Naive B cell (primary cell): ENCODE data around the gene HSF4. TPM values are rescaled to one million over a fixed set of nuclear protein-coding genes. Genes with fewer than 3 reads are reported as not detected.

ENCODE experiments used
- ATAC-seq, 2 donors: fragments of 150-1000 bp; cut with Tn5 transposase; 2 replicates each; pipeline ENCODE4 v1.10.0; 2021; ENCODE audit warnings: low read depth in 2 of 2, mild to moderate bottlenecking in 2 of 2, moderate library complexity in 2 of 2
- DNase-seq: peaks from one replicate; pipeline ENCODE4 v3.0.0; 2022
- H3K27ac Mint-ChIP-seq, 6 donors: one replicate each; pipeline ENCODE4 v1.8.0; 2020 to 2022; ENCODE audit warnings: mild to moderate bottlenecking in 6 of 6, mixed read lengths in 6 of 6, moderate library complexity in 5 of 6, inconsistent platforms in 2 of 6
- H3K27me3 Mint-ChIP-seq, 3 donors: one replicate each; pipeline ENCODE4 v1.8.0; 2021 to 2022; ENCODE audit warnings: mixed read lengths in 3 of 3, mild to moderate bottlenecking in 1 of 3
- H3K36me3 Mint-ChIP-seq, 2 donors: one replicate each; pipeline ENCODE4 v1.8.0; 2020 to 2022; ENCODE audit warnings: mixed read lengths in 2 of 2, inconsistent platforms in 1 of 2, mild to moderate bottlenecking in 1 of 2
- H3K4me1 Mint-ChIP-seq, 3 donors: one replicate each; pipeline ENCODE4 v1.8.0; 2020 to 2022; ENCODE audit warnings: mixed read lengths in 3 of 3, inconsistent platforms in 1 of 3, mild to moderate bottlenecking in 1 of 3, moderate library complexity in 1 of 3
- H3K4me3 Mint-ChIP-seq, 8 donors: one replicate each; pipeline ENCODE4 v1.8.0; 2020 to 2022; ENCODE audit warnings: mild to moderate bottlenecking in 8 of 8, mixed read lengths in 8 of 8, moderate library complexity in 8 of 8, inconsistent platforms in 2 of 8
- H3K9me3 Mint-ChIP-seq, 7 donors: one replicate each; pipeline ENCODE4 v1.8.0; 2020 to 2022; ENCODE audit warnings: mixed read lengths in 7 of 7, mild to moderate bottlenecking in 5 of 7, inconsistent platforms in 2 of 7, moderate library complexity in 1 of 7
- polyA plus RNA-seq, 6 donors: library from polyadenylated mRNA; unstranded; fragments of 300-500 nt; fragmentation: Illumina TruSeq; gene quantifications; one replicate each; pipeline ENCODE4 v1.2.3, GENCODE V29; 2021; ENCODE audit warnings: low read depth in 6 of 6

Gene HSF4
- polyA plus RNA-seq, 6 donors from 2014 or later = not detected

DNA sequence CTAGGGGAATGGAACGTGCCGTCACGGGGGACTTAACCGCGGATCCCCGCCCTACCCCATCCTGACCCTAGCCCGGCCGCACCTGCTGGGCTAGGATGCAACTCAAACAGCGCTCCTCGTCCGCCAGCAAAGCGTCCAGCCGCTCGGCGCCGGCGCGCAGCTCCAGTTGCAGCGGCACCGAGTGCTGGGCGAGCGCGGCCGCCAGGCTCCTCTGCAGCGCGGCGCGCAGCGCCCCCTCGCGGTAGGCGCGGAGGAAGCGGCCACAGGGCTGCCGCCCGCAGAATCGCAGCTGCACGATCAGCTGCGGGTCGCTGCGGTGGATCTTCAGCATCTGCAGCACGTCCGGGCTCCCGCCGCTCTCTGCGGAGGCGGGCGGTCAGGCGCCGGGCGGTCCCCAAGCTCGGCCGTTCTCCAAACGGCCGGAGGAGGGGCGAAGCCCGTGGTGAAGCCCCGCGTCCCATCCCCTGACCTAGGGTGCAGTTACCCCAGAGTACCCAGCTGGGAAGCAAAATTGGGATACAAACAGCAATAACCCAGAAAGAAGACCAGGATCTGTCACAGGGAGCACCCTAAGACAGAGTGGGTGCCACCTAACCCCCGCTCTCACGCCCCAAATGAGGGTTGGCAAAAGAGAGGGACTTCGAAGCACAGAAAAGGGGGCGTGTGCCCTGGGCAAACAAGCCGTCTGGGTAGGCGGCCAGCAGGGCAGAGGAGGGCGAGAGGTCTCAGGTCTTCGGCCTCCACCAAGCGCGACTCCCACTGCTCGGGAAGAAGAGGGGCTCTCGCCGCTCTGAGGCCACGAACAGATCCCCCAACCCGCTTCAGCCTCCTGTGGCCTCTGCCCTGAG is 9.0 kb upstream of the HSF4 start:
- Mint-ChIP-seq H3K27ac (peak overlapping the region in 1 of 6 donors; percentile 70), H3K9me3 (no peaks in the 10 kb centered on the region), H3K4me3 (peak overlapping the region in 6 of 8 donors; percentile 47 to 71 (median 64))

DNA sequence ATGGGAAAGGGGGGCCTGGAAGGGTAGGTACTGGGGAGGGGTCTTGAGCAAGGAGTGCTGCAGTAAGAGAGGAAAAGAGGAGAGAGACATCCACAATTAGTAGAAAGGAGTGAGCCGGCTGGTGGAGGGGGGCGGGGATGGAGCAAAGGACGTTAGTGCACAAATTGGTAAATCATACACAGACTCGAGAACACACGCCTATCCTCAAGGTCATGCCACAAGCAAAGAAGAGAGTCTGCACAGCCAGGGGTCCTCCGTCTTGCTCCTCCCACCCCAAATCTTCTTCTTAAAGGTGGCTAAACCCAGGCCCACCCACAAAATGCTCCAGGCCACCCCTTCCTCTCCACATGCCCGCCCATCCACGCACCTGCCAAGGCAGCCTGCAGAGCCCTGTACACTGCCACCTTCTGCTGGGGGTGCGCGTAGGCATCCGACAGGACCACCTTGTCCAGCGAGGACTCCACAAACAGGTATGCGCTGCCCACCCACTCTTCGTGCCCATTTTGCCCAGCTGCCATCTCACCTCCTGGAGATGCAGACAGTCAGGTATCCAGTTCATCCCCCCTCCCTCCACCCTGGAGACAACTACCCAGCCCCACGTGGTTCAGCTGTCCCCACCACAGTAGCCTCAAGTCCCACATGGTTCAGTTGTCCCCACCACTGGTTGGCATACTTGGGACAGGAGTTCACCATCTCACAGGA is 8.3 kb upstream of the HSF4 start:
- H3K9me3 Mint-ChIP-seq = peaks cover 0 to 2% (median 0%) of the 10 kb centered on the region in 7 donors
- DNase-seq = no peak
- peaks cover 39 to 67% (median 59%) of the 10 kb centered on the region in 3 donors for H3K4me1 Mint-ChIP-seq
- peaks cover 2 to 27% (median 3%) of the 10 kb centered on the region in 3 donors for H3K27me3 Mint-ChIP-seq
- no peaks in the 10 kb centered on the region for H3K36me3 Mint-ChIP-seq
- H3K4me3 Mint-ChIP-seq = peak overlapping the region in 2 of 8 donors; percentile 34 to 55
- no peak for ATAC-seq
- peak overlapping the region in 3 of 6 donors; percentile 8 to 70 (median 69) for H3K27ac Mint-ChIP-seq

More for the DNA sequence above, 9.0 kb upstream of the HSF4 start:
- peaks cover 44 to 64% (median 56%) of the 10 kb centered on the region in 3 donors for H3K4me1 Mint-ChIP-seq
- peak; percentile 79 for DNase-seq
- H3K27me3 Mint-ChIP-seq = peaks cover 0 to 27% (median 6%) of the 10 kb centered on the region in 3 donors
- peak; percentile 29 to 42 for ATAC-seq
- no peaks in the 10 kb centered on the region for H3K36me3 Mint-ChIP-seq

DNA sequence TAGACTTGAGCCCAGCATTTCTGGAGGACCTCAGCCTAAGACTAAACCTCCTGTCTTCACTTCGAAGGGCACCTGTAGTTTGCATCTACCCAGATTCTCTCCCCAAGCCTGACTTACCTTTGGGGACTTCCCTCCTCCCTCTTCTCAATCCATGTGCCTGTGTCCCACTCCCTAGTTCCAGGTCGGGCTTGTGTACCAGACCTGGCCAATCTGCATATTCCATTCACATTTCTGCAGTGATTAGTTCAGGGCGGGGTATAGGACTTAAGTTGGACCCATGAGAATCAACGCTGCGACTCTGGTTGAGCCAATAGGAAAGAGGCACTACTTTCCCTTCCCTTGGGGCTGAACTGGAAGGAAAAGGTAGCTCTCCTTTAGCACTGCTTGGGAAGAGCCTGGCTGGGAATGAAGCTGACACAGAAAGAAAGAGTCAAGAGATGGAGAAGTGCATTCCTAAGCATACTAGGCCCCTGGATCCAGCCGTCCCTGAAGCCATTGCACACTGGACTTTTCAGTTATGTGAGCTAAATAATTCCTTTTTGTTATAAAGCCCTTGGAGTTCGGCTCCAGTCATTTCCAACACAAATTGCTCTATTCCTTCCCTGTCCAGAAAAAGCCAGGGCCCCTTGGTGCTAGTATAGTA is 7.3 kb upstream of the HSF4 start:
- Mint-ChIP-seq H3K9me3 (peaks cover 0 to 2% (median 0%) of the 10 kb centered on the region in 7 donors), H3K36me3 (no peaks in the 10 kb centered on the region), H3K27me3 (peaks cover 2 to 28% (median 5%) of the 10 kb centered on the region in 3 donors), H3K4me3 (peak overlapping the region in 5 of 8 donors; percentile 34 to 94 (median 48)), H3K4me1 (peaks cover 35 to 67% (median 63%) of the 10 kb centered on the region in 3 donors), H3K27ac (peak overlapping the region; percentile 52 to 98 (median 77))
- ATAC-seq (no peak), DNase-seq (no peak)

GRCh38 chr16:67157892-67158635 is 6.5 kb upstream of the HSF4 start:
- no peak for ATAC-seq
- Mint-ChIP-seq H3K27me3 (peaks cover 8 to 28% (median 9%) of the 10 kb centered on the region in 3 donors), H3K4me1 (peaks cover 33 to 67% (median 66%) of the 10 kb centered on the region in 3 donors), H3K4me3 (peak overlapping the region; percentile 82 to 97 (median 92)), H3K9me3 (peaks cover 0 to 2% (median 0%) of the 10 kb centered on the region in 7 donors), H3K27ac (peak overlapping the region; percentile 89 to 98 (median 98)), H3K36me3 (no peaks in the 10 kb centered on the region)
- no peak for DNase-seq

- H3K9me3 Mint-ChIP-seq = peaks cover 0 to 2% (median 0%) of the 10 kb centered on the region in 7 donors
- H3K4me1 Mint-ChIP-seq = peaks cover 30 to 66% (median 64%) of the 10 kb centered on the region in 3 donors
- H3K27me3 Mint-ChIP-seq = peaks cover 9 to 24% (median 11%) of the 10 kb centered on the region in 3 donors
- peak; percentile 84 for DNase-seq
- H3K36me3 Mint-ChIP-seq = no peaks in the 10 kb centered on the region
- peak overlapping the region; percentile 89 to 98 (median 98) for H3K27ac Mint-ChIP-seq
- peak; percentile 58 to 59 for ATAC-seq
- H3K4me3 Mint-ChIP-seq = peak overlapping the region; percentile 82 to 97 (median 92)
Measured at GRCh38 chr16:67158637-67159600, 5.6 kb upstream of the HSF4 start.

- Mint-ChIP-seq H3K4me3 (peak overlapping the region in 5 of 8 donors; percentile 48 to 82 (median 78)), H3K9me3 (peaks cover 0 to 2% (median 0%) of the 10 kb centered on the region in 7 donors), H3K27ac (peak overlapping the region in 3 of 6 donors; percentile 44 to 78 (median 47)), H3K36me3 (no peaks in the 10 kb centered on the region), H3K27me3 (peaks cover 12 to 37% (median 29%) of the 10 kb centered on the region in 3 donors), H3K4me1 (peaks cover 30 to 67% (median 64%) of the 10 kb centered on the region in 3 donors)
- DNase-seq (no peak), ATAC-seq (no peak)
Measured at GRCh38 chr16:67161595-67162058, 2.9 kb upstream of the HSF4 start.

- peak overlapping the region in 2 of 6 donors; percentile 78 to 80 for H3K27ac Mint-ChIP-seq
- peaks cover 12 to 47% (median 39%) of the 10 kb centered on the region in 3 donors for H3K27me3 Mint-ChIP-seq
- DNase-seq (no peak), ATAC-seq (no peak)
- no peaks in the 10 kb centered on the region for H3K36me3 Mint-ChIP-seq
- peaks cover 29 to 64% (median 56%) of the 10 kb centered on the region in 3 donors for H3K4me1 Mint-ChIP-seq
- peak overlapping the region; percentile 15 to 83 (median 77) for H3K4me3 Mint-ChIP-seq
- peaks cover 0 to 2% (median 0%) of the 10 kb centered on the region in 7 donors for H3K9me3 Mint-ChIP-seq
Measured at GRCh38 chr16:67162506-67163163, 1.9 kb upstream of the HSF4 start.

DNA sequence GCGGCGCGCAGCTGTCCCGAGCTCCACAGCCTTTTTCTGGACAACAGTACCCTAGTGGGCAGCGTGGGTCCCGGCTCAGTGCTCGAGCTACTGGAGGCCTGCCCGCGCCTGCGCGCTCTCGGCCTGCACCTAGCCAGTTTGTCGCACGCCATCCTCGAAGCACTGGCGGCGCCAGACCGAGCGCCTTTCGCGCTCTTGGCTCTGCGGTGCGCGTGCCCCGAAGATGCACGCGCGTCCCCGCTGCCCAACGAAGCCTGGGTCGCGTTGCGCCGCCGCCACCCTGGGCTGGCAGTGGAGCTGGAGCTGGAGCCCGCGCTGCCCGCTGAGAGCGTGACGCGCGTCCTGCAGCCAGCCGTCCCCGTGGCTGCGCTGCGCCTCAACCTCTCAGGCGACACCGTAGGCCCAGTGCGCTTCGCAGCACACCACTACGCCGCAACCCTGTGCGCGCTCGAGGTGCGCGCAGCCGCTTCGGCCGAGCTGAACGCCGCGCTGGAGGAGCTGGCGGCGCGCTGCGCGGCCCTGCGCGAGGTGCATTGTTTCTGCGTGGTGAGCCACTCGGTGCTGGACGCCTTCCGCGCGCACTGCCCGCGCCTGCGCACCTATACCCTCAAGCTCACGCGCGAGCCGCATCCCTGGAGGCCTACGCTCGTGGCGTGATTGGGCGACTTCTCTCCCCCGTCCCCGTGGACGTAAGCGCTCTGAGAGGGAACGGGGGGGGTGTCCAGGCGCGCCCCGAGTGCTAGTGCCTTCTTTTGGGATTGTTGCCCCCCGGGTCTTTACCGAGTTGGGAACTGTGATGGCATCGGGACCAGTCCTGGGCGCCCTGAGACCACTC is 1.2 kb upstream of the HSF4 start:
- DNase-seq (no peak), ATAC-seq (no peak)
- peaks cover 0 to 5% of the 10 kb centered on the region in 2 donors for H3K36me3 Mint-ChIP-seq
- H3K4me3 Mint-ChIP-seq = peak overlapping the region; percentile 60 to 81 (median 70)
- H3K4me1 Mint-ChIP-seq = peaks cover 29 to 56% (median 48%) of the 10 kb centered on the region in 3 donors
- H3K9me3 Mint-ChIP-seq = peaks cover 0 to 2% (median 0%) of the 10 kb centered on the region in 7 donors
- peaks cover 20 to 55% (median 47%) of the 10 kb centered on the region in 3 donors for H3K27me3 Mint-ChIP-seq
- H3K27ac Mint-ChIP-seq = peak overlapping the region in 2 of 6 donors; percentile 56 to 66

DNA sequence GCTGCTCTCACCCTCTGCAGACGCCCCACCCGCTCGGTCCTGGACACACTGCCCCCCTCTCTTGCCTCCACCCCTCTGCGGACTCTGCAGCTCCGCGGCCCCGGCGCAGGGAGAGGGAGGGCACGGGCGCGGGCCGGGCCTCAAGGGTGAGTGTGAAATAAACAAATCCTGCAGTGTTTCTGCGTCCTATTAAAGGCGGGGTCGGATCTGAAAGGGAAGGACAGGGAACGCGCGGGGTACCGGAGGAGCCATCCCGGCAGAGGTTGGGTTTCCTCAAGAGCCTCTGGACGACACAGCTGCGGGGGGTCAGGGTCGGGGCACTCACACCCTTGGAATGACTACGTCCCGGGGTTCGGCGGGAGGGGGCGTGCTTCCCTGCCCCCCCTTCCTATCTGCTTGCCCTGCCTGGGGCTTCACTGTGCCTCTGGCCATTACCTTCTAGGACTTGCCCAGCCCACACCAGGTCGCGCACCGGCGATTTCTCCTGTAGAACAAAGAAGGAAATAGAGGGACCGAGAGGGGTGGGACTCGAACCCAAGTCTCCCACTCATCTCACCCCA is 466 bp upstream of the HSF4 start:
- no peak for DNase-seq
- ATAC-seq = no peak
- Mint-ChIP-seq H3K36me3 (peaks cover 0 to 5% of the 10 kb centered on the region in 2 donors), H3K27ac (peak overlapping the region in 1 of 6 donors; percentile 56), H3K4me1 (peaks cover 26 to 49% (median 42%) of the 10 kb centered on the region in 3 donors), H3K4me3 (peak overlapping the region in 7 of 8 donors; percentile 51 to 79 (median 69)), H3K9me3 (peaks cover 0 to 2% (median 0%) of the 10 kb centered on the region in 7 donors), H3K27me3 (peaks cover 22 to 62% (median 53%) of the 10 kb centered on the region in 3 donors)
